AG08396 (cell line): ENCODE data around the gene SLC22A12.

Source experiments
- DNase-seq: peaks from one replicate; pipeline ENCODE4 v3.0.0; 2012; ENCODE audit warnings: low spot score, mixed read lengths

Gene SLC22A12

DNA sequence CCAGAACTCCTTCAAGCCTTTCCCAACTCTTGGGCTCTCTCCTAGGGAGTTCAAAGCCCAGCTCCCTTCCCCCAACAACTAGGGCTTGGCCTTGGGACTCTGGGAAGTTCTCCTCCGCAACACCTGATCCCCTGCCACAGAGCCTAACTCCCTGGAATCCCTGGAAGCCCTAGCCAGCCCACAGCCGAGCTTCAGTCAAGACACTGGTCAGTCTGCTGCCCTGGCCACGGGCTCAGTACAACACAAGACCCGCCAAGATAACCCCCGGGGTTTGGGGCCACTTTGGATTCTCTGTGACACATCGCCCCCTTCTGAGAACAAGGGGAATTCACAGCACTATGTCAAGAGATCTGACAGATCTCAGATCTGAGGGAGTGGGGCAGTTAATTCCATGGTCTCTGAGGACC lies 58.3 kb downstream of the SLC22A12 start:
- DNase-seq, result no peak

DNA sequence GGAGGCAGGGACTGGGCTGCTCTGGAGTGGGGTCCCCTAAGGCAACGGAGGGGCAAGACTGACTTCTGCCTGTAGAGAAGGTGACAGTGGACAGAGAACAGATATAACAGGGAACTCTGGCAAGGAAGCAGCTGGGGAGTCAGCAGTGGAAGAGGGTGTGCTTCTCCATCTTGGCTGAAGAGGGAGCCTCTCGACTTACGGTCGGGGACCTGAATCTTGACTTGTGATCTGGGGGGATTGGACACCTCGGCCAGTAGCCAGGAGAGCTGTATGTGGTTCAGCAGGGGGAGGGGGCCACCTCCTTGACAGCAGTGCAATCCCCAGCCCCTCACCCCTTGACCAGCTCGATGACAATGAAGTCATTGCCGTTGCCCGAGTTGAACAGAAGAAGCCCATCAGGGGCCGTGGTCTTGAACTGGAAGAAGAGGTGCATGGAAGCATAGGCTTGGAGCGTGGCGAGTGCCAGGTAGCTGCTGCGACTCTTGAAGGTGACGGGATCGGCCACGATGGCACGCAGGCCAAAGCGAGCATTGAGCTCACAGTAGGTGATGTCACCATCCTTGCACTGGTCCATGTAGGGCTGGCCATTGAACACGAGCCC lies 60.0 kb downstream of the SLC22A12 start:
- peak; percentile 62 for DNase-seq
